HG02884 (cell line): ENCODE data around the gene FAM186B.

Source experiments
- ATAC-seq: cut with Tn5 transposase; IDR thresholded peaks from one replicate; pipeline ENCODE4 v1.9.1; 2021; ENCODE audit warnings: mild to moderate bottlenecking, moderate library complexity; ENCODE audit not compliant: unreplicated experiment

FAM186B gene

GRCh38 chr12:49636574-49636973 is 31.1 kb upstream of the FAM186B start:
- ATAC-seq: no peak

GRCh38 chr12:49635656-49636055 is 30.2 kb upstream of the FAM186B start:
- no peak for ATAC-seq

- ATAC-seq: no peak
Measured at GRCh38 chr12:49635036-49635435, 29.6 kb upstream of the FAM186B start.

GRCh38 chr12:49633703-49634345 is 28.4 kb upstream of the FAM186B start:
- ATAC-seq: no peak

GRCh38 chr12:49632986-49633702 is 27.7 kb upstream of the FAM186B start:
- no peak for ATAC-seq

GRCh38 chr12:49632401-49632800 is 27.0 kb upstream of the FAM186B start:
- no peak for ATAC-seq

- ATAC-seq: no peak
Measured at GRCh38 chr12:49631336-49631907, 26.0 kb upstream of the FAM186B start.

- ATAC-seq: no peak
Measured at GRCh38 chr12:49627752-49628360, 22.4 kb upstream of the FAM186B start.

- ATAC-seq: no peak
Measured at GRCh38 chr12:49626836-49627235, 21.4 kb upstream of the FAM186B start.

- ATAC-seq: no peak
Measured at GRCh38 chr12:49626169-49626835, 20.9 kb upstream of the FAM186B start.

- ATAC-seq: no peak
Measured at GRCh38 chr12:49624921-49625577, 19.6 kb upstream of the FAM186B start.

- ATAC-seq: peak; percentile 66
Measured at GRCh38 chr12:49623142-49623904, 17.9 kb upstream of the FAM186B start, which contains the start of gene PRPF40B. Gene PRPF40B, plus strand, starts transcription at chr12:49623561. Its CDS starts 30 bp downstream, at chr12:49623591.

GRCh38 chr12:49622501-49623141 is 17.2 kb upstream of the FAM186B start:
- ATAC-seq: peak; percentile 24

GRCh38 chr12:49621651-49622500 is 16.4 kb upstream of the FAM186B start:
- no peak for ATAC-seq

GRCh38 chr12:49619286-49619685 is 13.8 kb upstream of the FAM186B start:
- ATAC-seq: no peak

GRCh38 chr12:49618576-49618975 is 13.1 kb upstream of the FAM186B start:
- no peak for ATAC-seq

GRCh38 chr12:49616533-49617219 is 11.2 kb upstream of the FAM186B start:
- ATAC-seq: no peak

GRCh38 chr12:49615725-49616124 is 10.3 kb upstream of the FAM186B start:
- ATAC-seq: no peak
